ENCODE measurements around the gene SAPCD2.

DNA sequence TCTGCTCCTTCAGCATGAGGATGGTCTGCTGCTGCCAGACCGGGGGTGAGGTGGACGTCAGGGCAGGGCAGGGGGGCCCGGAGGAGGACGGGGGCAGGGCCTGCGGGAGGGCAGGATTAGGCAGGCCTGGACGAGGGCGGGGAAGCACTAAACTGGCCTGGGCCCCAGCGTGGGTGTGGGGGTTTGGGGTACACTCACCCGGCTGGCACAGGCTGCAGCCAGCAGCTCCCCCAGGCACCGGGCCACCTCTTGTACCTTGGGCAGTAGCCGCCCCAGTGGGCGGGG, 5.5 kb downstream of the SAPCD2 start:
- TF ChIP-seq POLR2A (IDR thresholded peaks at IDR 0.05; ENCODE audit: low read depth, low read length) (no peak), TAF1 (IDR thresholded peaks at IDR 0.05; ENCODE audit: borderline replicate concordance, low read depth, low read length) (no peak), POLR2AphosphoS5 (IDR thresholded peaks at IDR 0.05; ENCODE audit: low read depth, low read length) (no peak)

All from GM12892 (cell line).